Stimulated activated CD4-positive, alpha-beta T cell treated with anti-CD3 and anti-CD28 coated beads, Interleukin-1b, Interleukin-23, amount 100 ng/mL, for 1 hour (primary cell): ENCODE measurements around the gene TLL2.
A peak's percentile ranks its signal among the peaks of the same experiment; 100 is the strongest.

Source experiments
- DNase-seq, 2 donors: peaks; one replicate each; pipeline ENCODE4 v3.0.0-alpha.2; 2020; ENCODE audit warnings: low read depth in 2 of 2

TLL2 gene

DNA sequence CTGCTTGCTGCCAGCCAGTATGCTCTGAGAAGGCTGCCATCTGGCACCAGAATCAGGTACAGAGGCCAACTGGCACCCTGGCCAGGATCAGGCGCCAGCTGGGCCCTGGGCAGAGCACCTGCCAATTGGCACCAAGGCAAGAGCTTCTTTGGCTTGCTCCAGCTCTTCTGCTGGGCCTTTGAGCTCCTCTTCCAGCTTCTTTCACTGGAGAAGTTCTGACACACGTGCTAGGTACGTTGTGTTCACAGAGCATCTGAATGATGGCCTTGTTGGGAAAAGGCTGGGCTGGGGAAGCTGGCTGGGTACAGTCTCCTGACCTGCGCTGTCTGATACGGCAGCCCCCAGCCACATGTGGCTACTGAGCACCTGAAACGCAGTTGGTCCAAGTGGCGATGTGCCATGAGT, 123.3 kb downstream of the TLL2 start:
- no peak for DNase-seq

DNA sequence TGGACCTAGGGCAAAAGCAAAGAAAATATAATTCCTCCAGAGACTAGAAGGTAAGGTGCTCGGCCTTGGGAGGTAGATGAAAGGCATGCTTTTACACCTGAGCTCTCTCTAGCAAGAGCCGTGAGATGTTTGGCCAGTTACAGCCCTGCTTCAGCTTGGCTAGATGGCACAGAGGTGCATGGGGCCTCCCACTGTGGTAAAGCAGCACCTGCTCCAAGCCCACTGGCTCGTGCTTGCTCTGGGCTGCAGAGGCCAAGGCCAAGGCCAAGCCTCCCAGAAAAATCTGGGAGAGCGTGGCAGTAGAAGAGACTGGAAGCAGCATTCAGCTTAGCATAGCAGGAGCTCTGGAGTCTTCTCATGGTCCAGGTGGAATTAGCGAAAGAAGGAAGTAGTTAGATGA, 123.9 kb downstream of the TLL2 start:
- no peak for DNase-seq

DNA sequence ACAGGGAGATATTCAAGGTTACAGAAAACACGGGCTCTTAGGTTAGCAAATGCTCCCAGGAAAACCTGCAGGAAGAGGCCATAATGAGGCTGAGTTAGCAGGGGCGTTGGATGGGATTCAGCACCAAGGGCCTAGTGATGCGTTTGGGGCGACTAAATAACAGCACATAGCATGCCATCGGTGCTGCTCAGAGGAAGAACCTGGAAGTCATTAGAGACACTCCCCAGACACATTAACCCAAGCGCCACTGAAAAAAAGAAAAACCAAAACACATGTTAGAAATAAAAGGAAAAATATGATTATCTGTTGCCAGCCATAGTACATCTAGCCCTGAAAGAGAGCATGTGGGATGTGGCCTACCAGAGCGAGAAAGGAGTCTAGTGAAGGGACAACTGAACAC, 126.1 kb downstream of the TLL2 start:
- DNase-seq: no peak

DNA sequence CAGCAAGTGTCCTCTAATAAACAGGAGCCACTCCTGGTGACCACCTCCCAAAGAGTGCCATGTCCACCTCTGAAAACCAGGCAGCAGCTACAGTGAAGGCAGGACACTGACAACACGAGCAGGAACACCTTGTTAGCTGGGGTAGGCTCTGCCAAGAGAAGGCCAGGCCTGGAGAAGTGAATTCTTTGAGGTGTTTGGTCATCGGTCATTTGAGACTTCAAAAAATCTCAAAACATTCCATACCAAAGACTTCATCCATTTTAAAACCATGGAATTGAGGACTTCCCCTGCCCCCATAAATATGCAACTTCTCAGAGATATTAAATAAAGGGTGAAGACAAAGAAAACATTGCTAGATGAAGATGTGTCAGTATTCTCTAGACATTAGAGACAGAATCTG, 126.6 kb downstream of the TLL2 start:
- no peak for DNase-seq

DNA sequence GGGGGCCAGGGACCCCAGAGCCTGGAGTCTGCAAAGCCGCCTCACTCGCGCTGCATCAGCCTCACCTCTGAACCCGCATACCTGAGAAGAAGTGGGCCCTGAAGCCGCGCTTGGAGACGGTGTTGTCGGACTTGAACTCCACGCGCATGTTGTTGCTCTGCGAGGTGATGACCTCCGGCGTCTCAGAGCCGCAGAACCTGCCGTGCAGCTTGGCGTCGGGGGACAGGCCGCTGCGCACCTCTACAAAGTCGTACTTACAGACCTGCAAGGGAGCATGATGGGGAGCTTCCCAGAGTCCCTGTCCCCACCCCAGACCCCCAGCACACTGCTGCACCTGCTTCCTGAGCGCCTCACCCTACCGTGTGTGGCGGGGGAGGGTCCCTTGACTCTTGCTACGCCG, 129.2 kb downstream of the TLL2 start:
- DNase-seq: no peak

DNA sequence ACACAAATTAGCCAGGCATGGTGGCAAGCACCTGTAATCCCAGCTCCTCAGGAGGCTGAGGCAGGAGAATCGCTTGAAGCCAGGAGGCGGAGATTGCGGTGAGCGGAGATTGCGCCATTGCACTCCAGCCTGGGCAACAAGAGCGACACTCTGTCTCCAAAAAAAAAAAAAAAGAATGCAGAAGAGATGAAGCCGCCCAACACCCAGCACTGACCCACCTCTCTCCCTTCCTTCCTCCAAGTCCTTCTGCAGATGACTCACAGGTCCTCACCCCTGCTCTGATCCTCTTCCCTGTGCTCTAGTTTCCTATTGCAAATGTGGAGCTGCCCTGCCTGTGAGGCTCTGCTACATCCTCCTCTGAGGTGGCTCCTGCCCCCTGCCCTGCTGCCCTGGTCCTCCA, 132.9 kb downstream of the TLL2 start:
- no peak for DNase-seq

DNA sequence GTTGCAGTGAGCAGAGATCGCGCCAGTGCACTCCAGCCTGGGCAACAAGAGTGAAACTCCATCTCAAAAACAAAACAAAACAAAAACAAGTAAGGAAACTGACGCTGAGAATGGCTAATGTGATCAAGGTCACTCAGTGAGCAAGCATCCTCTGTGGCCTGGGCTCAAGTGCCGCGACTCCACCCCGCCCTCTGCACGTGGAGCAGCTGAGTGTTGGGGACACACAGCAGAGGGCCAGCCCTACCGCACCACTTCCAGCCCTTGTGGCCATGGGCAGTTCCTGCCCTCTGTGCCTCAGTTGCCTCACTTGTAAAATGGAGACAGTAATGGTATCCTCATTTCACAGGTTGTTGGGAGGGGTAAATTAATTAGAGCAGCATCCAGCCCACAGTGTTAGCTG, 134.0 kb downstream of the TLL2 start:
- DNase-seq: no peak

- no peak for DNase-seq
Observed at GRCh38 chr10:96378741-96379140, 135.0 kb downstream of the TLL2 start.

DNA sequence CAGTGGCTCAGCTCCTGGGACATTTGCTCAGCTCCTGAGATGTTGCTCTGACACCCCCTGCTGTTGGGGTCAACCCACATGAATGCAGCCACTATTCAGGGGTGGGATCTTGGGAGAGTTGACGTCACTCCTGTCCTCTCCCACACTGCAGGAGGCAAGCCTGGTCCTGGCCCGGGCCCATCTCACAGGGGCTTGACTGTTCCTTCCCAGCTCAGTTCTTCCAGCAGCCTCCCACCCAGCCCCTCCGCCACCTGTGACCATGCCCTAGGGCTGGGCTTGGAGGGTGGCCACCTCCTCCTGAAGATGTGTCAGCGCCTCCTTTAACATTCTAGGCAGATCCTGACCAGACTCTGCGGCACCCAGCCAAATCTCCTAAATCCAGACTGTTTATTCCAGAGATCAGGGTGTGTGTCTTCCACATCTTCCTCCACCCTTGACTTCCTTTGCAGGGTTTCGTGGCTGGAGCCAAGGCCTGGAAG, 135.9 kb downstream of the TLL2 start:
- no peak for DNase-seq

DNA sequence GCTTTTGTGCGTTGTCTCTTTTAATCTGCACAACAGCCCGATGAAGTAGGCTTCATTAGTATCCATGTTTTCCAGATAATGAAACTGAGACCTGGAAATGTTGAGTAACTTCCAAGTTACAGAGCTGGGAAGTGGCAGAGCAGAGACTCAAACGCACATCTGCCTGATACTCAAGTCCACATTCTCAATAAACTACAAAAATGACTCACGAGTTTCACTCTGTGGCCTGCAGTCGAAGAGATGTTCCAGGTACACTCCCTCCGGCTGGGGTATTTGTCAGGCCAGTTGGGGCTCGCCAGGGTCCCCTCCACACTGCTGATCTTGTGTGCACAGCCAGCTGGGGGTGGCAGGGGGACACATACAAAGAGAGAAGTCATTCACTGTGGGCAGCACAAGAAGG, 137.2 kb downstream of the TLL2 start:
- DNase-seq: no peak

GRCh38 chr10:96374985-96375830, 138.5 kb downstream of the TLL2 start:
- peak; percentile 21 to 49 for DNase-seq

GRCh38 chr10:96374639-96374984, 139.1 kb downstream of the TLL2 start:
- DNase-seq: no peak

- no peak for DNase-seq
Observed at GRCh38 chr10:96374004-96374403, 139.7 kb downstream of the TLL2 start.

DNA sequence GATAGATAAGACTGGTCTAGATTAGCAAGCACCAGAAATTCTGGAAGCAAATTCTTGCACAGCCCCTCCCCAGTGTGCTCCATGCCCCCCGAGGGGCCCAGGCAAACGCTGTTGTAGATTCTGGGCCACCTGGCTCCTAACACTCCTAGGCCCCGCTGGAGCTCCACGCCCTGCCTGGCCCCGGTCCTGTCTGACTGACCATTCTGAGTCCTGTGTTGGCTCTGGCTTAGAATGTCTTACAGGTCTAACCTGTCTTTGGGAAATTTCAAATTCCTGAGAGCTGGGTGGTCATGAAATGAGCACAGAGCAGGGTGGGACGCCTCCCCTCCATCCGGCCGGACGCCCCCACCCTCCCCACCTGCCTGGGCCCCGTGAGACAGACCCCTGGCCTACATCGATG, 142.4 kb downstream of the TLL2 start:
- no peak for DNase-seq

DNA sequence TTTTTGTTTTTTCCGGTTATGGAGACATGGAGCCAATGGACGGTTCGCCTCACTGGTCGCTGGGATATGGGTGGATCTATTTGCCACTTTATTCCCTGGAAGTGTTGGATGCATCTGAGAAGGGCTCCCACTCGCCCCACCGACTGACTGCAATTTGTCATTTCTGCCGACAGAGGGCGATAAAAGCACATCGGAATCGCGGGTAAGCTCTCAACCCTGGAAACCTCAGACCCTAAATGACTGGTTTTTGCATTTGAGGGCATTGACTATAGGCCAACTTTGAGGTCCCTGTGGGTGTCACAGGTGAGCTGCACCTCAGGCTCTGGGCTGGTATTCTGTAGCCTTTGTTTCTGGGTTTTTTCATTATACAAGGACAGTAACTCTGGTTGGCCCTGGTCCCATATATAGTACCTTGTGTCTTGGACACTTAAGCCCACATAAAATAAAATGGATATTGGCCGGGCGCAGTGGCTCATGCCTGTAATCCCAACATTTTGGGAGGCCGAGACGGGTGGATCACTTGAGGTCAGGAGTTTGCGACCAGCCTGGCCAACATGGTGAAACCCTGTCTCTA, 143.1 kb downstream of the TLL2 start:
- peak in 1 of 2 donors; percentile 16 for DNase-seq

DNA sequence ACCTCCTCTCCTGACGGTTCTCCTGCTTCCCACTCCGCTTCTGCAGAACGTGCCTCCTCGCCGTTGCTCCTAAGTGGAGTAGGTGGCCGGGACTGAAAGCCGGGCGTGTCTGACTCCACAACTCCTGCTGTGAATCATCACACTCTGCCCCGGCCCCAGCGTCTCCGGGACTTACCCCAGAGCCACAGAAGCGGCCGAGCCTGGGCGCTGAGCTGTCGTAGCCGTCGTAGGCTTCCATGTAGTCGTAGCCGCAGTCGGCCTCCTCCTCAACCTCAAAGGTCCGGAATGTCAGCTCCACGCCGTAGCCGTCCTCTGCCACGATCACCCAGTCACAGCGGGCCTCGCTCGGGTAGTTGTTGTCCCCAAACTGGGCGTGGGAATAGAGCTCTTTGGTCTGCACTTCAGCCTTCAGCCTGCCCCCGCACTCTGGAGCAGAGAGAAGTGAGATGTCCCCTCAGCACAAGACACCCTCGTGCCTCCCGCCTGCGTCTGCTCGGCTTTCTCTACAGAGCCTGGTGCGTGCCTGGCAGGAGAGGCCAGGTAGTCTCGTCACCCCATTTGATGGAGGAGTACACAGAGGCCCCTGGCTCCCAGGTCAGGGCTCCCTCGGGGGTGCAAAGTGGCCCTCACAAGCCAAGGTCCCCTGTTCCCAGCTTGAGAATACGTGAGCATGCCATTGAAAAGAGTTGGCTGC, 143.7 kb downstream of the TLL2 start:
- no peak for DNase-seq

DNA sequence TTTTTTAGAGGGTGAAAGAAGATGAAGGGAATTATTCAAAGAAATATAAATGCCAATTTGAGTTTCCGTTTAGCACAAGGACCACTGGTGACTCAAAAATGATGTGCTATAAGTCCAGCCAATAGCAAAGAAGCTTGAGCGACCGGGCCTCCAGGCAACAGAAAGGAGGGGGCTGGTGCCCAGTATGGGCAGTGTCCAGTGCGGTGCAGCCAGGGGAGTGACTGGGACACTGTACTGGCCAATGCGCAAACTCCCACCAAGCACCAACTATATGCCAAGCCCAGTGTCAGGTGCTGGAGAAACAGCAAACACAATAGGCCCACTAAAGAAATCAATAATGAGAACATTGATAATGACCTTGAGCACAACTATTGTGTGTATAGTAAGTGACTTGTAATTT, 144.8 kb downstream of the TLL2 start:
- no peak for DNase-seq

- no peak for DNase-seq
Observed at GRCh38 chr10:96367470-96367869, 146.3 kb downstream of the TLL2 start.

GRCh38 chr10:96366508-96366907, 147.2 kb downstream of the TLL2 start:
- no peak for DNase-seq

- DNase-seq: no peak
Observed at GRCh38 chr10:96365571-96365970, 148.2 kb downstream of the TLL2 start.

DNA sequence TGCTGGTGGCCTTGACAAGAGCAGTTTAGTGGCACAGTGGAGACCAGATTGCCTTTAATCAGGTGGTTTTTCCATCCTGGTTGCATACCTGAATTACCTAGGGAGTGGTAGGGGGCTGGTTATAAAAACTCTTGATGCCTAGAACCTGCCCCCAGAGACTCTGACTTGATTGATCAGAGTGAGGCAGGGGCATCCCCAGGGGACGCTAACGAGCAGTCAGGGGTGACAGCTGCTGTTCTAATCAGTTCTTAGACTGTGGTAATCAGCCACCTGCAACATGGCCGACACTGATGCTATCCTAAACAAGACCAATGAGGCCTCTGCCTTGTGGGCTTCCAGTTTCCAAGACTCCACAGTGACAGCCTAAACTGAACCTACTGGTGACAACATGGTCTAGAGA, 153.0 kb downstream of the TLL2 start:
- DNase-seq: no peak

- DNase-seq: no peak
Observed at GRCh38 chr10:96360331-96360730, 153.4 kb downstream of the TLL2 start.

DNA sequence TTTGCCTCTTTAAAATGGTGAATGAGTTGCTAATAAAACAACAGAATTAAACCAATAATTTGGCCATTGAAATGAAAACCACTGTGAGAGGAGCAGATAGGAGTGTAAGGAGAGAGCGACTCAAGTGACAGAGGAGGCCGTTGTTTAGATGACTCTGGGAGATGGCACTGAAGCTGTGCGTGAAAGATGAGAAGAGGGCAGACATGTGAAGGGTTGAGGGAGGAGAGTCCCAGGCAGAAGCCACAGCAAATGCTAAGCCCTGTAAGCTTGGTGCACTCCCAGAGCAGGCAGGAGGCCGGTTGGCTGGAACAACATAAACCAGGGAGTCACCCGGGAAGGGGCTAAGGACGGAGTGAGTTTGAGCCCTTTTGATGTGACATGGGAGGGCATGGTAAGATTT, 154.1 kb downstream of the TLL2 start:
- no peak for DNase-seq
